ENCODE data around the gene MMP24OS.
"Not testable (repeated sequence)": the region's sequence is repeated elsewhere in the genome, so short reads cannot be mapped to it uniquely, and the experiment has no call there.

MMP24OS gene

DNA sequence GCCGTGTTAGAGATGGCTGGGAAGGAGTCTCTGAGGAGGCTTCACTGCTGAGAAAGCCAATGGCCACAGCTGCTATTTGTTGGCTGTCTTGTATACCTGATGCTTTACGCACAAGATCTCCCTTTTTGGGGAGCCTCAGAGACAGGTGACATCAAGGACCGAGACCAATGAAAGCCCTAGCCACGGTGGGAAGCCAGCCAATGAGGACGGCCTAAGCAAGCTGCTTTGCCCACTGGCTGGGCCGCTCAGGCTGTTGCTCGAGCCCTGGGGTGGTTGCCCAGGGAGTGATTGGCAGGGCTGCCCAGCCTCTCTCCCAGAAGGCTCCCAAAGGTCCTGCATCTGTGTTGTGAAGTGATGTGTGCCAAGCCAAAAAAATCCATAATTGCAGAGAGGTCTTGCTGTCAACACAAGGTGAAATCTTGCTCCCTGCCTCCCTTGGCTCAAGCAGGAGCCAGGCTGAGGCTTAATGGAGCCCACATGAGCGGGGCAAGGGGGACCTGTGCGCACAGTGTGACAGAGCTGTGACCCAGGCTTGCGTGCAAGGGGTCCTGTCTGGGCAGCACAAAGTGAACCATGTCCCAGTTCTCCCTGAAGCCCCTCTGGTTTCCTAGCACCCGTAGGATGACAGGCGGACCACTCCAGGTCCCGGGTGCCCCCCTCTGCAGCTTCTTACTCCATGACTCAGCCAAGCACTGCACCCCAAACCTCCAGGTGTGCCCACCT, 4.3 kb downstream of the MMP24OS start:
- no peak for DNase-seq

DNA sequence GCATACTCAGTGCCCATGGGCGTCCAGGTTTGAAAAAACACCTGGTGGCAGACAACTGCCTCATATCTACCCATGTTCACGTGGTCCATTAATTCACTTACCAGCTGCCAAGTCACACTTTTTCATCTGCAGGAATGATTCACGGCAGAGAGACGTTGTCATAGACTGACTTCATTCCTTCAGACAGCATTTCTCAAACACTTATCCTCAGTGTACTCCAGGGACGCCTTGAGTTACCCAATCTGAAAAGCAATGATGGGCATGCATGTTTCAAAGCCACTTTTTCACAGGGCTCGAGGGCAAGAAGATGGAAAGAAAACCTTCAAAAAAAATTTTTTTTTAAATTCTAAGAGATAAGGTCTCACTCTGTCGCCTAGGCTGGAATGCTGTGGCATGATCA, 6.0 kb downstream of the MMP24OS start:
- no peak for DNase-seq

DNA sequence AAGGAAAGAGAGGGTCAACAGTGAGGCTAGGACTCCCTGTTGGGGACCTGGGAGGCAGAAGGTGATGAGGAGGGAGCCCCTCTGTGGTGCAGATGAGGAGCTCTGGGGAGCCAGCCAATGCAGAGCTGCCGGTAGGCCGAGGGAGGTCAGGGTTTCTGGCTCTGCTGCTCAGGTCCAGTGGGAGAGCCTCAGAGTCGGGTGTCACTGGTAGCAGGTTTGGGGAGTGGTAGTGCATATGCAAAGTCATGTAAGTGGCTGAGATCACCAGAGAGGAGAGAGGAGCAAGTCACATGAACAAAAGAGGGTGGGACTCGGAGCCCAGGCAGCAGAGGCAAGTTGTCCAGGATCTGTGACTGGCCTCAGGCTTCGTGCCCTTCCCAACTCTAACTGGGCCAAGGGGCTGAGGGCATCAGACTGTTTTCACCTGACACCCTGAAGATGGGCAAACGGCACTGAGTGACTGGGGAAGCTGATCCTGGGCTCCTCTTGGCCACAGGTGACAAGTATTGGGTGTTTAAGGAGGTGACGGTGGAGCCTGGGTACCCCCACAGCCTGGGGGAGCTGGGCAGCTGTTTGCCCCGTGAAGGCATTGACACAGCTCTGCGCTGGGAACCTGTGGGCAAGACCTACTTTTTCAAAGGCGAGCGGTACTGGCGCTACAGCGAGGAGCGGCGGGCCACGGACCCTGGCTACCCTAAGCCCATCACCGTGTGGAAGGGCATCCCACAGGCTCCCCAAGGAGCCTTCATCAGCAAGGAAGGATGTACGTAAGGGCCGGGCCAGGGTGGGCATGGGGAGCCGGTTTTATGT, 6.6 kb downstream of the MMP24OS start:
- DNase-seq: no peak

DNA sequence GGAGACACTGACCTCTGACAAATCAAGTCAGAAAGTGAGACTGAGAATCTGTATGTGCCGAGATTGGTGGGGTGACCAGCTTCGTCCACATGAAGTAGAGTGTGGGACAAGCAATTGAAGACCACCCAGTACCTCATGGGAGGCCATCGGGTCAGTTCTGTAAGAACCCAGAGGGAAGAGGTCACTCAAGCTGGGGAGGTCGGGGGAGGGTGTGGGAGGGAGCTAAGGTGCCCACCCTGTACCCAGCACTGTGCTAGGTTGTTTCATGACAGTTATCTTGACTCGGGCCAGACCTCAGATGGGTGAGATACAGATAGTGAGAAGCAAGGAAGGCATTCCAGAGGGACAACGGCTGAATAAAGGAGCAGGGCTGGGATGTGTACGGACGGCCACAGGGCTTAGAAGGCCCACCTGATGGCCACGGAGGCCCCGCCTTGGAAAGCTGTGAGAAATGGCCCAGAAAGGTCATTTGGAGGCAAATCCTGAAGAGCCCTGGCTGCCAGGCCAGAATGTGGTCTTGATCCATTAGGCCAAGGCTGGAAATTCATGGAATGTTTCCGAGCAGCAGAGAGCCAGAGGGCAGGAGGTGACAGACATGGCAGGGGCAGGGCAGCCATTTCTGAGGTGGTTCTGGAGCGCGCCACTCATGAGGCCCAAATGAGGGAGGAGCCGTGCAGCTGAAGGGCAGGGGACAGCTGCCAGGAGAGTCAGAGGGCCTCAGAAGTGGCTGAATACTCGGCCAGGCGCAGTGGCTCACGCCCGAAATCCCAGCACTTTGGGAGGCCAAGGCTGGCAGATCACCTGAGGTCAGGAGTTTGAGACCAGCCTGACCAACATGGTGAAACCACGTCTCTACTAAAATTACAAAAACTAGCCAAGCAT, 7.7 kb downstream of the MMP24OS start:
- no peak for DNase-seq

DNA sequence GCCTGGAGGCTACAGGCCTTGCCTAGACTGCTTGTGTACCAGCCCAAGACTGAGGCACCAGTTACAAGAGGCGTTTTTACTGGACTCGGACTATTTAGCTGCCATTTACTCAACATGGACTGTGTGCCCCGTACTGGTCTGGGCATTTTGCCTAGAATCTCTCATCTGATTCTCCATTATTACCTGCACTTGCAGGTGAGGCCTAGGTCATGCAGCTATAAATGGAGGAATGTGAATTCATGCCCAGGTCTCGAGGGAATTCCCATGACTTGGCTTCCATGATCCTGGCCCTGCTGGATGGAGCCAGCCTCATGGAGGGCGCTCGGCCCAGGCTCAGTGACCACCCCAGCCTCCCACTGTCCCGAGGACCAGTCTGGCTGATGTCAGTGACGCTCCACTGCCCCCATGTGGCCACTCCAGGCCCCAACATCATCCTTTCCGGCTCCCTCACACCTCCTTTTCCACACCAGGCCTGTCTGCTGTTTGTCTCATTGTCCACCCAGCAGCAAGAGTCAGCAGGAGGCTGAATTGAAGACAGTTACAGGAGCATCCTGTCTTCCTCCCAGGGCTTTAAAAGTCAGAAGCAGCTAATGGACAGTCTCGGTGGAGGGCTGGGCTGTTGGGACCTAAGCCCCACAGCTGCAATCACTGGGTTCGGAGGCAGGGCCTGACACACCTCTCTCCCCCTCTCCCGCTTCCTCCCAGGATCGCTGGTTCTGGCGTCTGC, 8.7 kb downstream of the MMP24OS start:
- DNase-seq: peak; percentile 55 to 68

DNA sequence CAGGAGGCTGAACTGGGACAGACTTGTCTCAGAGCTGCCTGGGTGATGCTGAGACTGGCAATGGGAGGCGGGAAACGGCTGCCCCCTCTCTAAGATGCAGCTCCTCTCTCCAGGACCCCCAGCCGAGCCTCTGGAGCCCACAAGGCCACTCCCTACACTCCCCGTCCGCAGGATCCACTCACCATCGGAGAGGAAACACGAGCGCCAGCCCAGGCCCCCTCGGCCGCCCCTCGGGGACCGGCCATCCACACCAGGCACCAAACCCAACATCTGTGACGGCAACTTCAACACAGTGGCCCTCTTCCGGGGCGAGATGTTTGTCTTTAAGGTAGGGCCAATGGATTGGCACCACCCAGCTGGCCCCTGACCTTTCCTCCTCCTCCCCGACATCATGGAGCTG, 10.8 kb downstream of the MMP24OS start:
- no peak for DNase-seq

DNA sequence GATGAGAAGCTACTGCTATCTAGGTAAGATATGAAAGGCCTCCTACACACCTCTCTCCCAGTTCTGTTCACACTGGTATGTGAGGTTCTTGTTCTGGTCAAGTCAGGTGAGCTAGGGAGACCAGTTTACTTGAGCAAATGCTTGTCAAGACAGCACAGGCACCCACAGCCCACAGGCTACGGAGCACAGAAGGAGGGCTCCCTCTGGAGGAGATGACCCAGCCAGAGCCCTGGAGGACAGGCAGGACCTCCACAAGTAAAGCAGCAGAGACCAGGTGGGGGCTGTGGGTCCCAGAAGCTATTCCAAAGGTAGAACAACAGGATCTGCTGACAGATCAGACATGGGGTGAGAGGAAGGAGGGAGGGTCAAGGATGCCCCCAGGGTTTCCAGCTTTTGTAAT, 13.2 kb downstream of the MMP24OS start:
- no peak for DNase-seq

DNA sequence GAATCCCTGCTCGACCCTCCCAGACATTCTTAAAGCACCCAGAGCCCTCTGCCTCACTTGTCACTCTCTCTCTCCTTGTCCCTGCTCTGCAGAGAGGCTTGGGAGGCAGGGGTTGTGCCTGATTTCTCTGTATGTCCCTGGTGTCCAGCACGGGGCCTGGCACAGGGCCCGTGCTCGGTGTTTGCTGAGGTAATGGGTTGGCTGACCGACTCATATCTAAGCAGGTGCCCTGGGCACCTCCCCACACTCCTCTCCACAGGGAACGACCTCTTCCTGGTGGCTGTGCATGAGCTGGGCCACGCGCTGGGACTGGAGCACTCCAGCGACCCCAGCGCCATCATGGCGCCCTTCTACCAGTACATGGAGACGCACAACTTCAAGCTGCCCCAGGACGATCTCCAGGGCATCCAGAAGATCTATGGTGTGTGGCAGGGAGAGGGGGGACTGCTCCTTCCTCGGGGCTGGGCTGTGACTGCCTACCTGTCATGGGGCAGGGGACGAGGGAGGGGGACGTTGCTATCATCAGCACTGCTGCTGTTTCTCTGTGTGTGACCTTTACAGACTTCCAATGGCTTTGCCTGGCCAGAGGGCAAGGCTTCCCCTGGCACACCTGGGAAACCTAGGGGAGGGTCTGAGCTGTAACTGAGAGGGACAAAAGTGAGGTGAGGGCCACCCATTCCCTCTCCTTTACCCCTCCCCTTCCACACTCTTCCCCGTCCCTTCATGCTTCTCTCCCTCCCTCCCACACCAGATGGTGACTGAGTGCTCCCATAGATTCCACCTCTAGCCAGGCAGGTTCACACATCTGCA, 14.2 kb downstream of the MMP24OS start:
- no peak for DNase-seq

DNA sequence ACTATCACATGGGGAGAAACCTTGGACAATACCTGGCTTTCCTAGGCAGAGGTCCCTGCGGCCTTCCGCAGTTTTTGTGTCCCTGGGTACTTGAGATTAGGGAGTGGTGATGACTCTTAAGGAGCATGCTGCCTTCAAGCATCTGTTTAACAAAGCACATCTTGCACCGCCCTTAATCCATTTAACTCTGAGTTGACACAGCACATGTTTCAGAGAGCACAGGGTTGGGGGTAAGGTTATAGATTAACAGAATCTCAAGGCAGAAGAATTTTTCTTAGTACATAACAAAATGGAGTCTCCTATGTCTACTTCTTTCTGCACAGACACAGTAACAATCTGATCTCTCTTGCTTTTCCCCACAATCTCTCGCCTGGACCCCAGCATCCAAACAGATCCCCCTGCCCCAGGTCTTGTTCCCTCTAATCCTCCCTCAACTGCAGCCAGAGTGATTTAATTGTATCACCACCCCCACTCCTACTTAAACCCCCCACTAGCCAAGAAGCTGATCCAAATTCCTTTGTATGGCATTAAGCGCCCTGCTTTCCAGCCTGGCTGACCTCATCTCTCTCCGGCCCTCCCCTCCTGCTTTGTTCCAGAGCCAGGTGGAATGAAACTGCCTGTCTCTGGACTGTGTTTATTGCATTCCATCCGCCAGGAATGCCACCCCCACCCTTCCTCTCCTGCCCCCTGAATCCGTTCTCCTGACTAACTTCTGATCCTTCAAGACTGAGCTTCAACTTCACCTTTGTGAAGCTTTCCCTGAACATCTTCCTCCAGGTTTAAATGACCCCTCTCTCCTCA, 15.0 kb downstream of the MMP24OS start:
- DNase-seq: not testable (repeated sequence)

DNA sequence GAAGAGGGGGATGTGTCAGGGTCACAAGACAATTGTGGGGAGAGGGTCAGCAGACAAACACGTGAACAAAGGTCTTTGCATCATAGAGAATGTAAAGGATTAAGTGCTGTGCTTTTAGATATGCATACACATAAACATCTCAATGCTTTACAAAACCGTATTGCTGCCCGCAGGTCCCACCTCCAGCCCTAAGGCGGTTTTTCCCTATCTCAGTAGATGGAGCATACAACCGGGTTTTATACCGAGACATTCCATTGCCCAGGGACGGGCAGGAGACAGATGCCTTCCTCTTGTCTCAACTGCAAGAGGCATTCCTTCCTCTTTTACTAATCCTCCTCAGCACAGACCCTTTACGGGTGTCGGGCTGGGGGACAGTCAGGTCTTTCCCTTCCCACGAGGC, 15.6 kb downstream of the MMP24OS start:
- not testable (repeated sequence) for DNase-seq

DNA sequence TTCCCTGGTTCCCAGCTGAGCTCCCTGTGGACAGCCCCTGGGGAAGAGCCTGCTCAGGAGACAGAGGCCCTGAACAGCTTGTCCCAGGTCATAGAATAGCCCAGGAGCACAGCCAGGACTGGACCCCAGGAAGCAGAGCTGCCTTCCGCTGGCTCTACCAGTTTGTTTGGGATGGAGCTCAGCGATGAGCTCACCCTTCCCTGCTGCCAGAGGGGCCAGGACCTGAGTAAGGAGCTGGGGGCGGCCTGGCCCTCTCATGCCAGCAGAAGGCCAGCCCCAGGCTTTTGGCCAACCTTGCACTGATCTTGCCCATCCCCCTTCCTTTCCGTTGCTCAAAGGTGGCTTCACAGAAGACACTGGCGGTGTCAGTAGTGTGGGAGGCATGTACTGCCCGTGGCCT, 17.5 kb downstream of the MMP24OS start:
- no peak for DNase-seq

DNA sequence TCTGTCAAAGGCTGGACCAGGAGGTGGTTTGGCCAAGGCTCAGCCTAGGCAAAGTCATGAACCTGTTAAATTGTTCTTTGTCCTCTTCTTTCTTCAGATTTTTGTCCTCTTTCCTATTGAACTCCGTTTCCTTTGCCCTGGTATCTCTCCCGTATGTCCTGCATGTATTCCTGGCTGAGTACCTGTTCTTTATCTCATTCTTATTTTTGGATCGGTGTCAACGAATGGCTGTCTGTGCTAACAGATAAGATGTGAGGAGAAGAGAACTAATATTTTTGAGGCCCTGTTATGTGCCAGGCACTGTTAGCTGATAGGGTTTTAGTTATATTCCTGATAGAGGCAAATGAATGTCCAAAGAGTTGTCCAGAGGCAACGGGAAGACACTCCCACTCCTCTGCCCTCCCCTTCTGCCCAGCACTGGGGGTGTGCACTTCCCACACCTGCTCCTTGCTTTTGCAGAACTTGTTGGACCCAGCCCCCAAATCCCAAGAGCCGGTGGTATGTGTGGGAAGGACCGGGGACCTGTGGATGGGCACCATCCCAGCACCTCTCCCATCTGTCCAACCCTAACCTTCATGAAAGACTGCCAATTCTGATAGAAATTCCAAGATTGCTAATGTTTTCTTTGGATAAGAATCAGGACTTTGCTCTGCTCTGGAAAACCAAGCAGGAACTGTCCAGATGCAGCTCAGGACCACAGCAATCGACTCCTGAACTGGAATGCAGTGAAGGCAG, 20.6 kb downstream of the MMP24OS start:
- no peak for DNase-seq

DNA sequence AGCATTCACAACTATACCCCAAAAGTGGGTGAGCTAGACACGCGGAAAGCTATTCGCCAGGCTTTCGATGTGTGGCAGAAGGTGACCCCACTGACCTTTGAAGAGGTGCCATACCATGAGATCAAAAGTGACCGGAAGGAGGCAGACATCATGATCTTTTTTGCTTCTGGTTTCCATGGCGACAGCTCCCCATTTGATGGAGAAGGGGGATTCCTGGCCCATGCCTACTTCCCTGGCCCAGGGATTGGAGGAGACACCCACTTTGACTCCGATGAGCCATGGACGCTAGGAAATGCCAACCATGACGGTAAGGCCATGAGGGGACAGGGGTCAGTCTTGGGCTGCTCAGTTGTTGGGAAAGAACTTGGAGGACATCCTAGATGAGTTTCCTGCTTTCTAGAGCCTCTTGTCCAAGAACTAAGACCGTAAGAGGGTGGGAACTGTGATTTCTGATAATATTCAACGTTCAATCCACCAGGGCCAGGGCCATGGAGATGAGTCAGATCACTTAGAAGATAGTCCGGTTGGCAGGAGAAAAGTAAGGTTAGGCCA, 23.4 kb downstream of the MMP24OS start:
- DNase-seq: no peak

DNA sequence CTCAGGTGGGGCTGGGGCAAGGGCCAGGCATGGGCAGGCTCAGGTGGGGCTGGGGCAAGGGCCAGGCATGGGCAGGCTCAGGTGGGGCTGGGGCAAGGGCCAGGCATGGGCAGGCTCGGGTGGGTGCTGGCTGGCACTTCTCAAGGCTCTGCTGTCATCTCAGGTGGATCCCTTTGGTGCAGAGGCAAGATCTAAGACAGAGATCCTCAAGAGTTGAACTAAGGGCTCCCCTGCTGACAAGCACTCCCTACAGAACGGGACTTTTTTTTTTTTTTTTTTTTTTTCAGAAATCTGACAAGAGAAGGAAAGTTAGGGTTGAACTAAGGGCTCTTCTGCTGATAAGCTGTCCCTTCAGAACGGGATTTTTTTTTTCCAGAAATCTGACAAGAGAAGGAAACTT, 24.9 kb downstream of the MMP24OS start:
- DNase-seq: no peak

DNA sequence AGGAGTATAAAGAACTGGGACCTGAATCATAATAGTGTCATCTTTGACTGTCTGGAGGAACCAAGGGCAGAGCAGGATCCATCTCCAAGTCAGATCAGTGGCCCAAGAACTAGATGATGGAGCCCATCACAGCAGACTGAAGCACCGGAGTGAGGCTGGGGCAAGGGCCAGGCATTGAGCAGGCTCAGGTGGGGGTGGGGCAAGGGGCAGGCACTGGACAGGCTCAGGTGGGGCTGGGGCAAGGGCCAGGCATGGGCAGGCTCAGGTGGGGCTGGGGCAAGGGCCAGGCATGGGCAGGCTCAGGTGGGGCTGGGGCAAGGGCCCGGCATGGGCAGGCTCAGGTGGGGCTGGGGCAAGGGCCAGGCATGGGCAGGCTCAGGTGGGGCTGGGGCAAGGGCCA, 25.3 kb downstream of the MMP24OS start:
- not testable (repeated sequence) for DNase-seq

DNA sequence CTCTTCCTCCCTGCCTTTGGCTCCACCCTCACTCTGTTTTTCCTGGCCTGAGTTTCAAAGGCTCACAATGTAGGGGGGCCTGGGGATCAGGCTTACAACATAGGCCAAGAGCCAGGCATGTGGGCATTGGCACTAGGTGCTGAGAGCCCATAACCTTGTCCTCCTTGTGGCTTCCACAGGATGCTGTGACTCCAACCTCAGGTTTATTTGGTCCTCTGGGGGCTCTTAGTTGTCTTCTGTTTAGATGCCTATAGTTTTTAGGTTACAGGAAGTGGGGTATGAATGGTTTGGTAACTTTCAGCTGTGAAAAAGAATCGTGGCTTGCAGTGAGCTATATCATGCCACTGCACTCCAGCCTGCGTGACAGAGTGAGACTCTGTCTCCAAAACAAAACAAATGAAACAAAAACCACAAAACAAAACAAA, 25.9 kb downstream of the MMP24OS start:
- DNase-seq: no peak

DNA sequence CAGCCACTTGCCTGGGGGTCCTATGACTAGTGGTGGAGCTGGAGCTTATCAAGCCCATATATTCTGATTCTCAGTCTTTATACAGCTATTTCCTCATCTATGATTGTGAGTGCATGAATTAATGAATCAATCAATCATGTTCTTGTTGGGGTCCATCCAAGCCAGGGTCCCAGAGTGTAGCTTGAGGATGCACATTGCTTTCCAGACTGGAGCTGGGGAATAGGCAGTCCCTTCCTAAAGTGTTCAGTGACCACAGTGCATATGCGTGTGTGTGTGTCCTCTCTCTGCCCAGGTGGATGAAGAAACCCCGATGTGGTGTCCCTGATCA, 26.3 kb downstream of the MMP24OS start:
- no peak for DNase-seq

DNA sequence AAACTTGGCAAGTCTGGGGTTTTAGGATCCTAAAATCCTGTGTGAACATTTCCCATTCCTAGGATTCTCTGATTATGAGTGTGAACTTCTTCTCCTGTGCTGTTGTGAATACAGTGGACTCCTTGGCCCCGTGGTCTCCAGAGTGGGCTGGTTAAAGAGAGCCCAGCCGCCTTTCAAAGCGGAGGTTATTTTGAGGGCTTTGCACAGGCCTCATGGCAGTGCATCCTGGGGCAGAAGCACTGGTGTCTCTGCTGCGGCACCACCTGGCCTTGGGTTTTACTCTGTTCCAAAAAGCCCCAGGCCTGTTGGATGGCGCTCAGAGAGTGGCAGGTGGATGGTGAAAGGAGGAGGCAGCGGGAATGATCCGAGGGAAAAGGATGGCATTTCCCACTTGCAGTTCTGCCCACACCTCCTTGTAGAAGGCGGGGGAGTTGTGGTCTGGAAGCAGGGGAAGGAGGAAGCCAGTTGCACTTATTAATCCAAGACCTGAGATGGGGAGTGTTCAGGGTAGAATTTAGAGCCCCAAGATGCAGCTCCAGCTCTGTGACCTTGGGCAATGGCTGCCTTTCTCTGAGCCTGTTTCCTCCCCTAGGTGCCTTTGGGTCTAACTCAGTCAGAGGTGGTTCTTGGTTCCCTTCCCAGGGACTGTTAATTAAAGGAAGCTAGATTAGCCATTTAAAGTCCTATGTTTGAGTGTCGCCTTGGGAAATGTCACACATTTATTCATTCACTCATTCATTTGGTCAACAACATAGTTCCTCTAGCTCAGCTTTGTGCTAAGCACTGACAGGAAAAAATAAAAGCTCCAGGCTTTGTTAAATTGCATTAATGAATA, 29.1 kb downstream of the MMP24OS start:
- DNase-seq: no peak

DNA sequence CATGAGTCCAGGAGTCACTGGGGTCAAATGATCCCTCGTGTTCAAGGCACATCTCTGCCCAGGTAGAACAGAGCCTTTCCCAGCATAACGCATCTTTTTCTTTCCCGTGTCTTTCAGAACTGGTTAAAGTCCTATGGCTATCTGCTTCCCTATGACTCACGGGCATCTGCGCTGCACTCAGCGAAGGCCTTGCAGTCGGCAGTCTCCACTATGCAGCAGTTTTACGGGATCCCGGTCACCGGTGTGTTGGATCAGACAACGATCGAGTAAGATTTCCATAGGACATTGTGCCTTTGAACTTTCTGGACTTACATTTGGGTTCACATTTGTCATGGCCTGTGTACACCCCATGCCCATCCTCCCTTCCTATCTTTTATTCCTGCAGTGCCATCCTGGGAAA, 31.2 kb downstream of the MMP24OS start:
- DNase-seq: no peak
